Right ventricle myocardium superior (tissue), 1 donor: ENCODE measurements around the gene CA10. TPM values are rescaled to one million over a fixed set of nuclear protein-coding genes. Genes with fewer than 3 reads are reported as not detected.

Source experiments
- ATAC-seq: fragments of 200-7000 bp; cut with Tn5 transposase; one replicate; pipeline ENCODE4 v1.9.1; 2020; ENCODE audit warnings: mild to moderate bottlenecking; ENCODE audit not compliant: poor library complexity
- DNase-seq: peaks from one replicate; pipeline ENCODE4 v3.0.0-alpha.2; 2020
- intact Hi-C: fragments of 100-400 bp; cut with DNase I; formaldehyde crosslinking; loops from one replicate; pipeline ENCODE4 v1.11.2; 2022
- total RNA-seq: library from RNA; stranded (reverse); fragmentation: NEBNext Ultra II Directional; extraction: Animal tissue kit (Norgen Biotek cat#: 25700); gene quantifications from one replicate; pipeline ENCODE4 v1.2.1, GENCODE V29; 2021
- donor health status: DM: no; HTN: yes; CAD: no; lungs with severe emphysema.

Gene CA10
- total RNA-seq, 1 donor from 2014 or later: not detected

- no peak for DNase-seq
- intact Hi-C loops: no loop called here
- ATAC-seq: no peak
These were observed 433.3 kb downstream of the CA10 start for GRCh38 chr17:51725185-51725584.

GRCh38 chr17:51724043-51724580, 434.4 kb downstream of the CA10 start:
- DNase-seq (no peak), ATAC-seq (no peak)
- intact Hi-C loops: no loop called here

DNA sequence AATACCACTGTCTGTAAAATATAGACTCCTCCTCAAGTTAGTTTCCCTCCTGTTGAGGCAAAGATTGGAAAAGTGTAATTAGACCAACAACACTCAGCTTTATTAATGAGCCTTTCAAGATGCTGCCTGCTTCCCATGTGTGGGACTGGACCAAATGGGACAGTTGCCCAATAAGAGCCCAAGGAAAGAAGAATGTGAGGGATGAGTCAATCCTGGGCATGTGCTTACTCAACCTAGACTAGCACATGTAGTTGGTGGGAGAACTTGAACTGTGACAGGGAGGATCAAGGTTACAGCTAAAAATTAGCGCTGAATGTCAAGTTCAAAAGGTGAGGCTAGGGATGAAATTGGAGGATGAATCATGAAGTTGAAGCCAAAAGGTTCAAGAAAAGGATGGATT, 435.5 kb downstream of the CA10 start:
- DNase-seq: no peak
- intact Hi-C loops: no loop called here
- no peak for ATAC-seq

DNA sequence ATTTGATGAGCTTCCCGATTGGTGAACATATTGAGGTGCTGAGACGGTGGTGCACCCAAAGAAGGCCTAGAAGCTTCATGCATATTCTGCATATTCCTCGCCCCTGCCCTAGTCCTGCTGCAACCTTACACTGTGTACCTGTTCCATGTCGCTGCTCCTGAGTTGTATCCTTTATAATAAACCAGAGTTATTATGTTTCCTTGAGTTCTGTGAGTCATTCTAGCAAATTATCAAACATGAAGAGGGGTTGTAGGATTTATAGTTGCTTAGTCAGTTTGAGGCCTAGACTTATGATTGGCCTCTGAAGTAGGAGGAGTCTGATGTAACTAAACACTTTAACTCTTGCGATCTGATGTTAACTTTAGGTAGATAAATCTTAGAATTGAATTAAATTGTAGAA, 436.8 kb downstream of the CA10 start:
- intact Hi-C loops: no loop called here
- DNase-seq: no peak
- no peak for ATAC-seq

DNA sequence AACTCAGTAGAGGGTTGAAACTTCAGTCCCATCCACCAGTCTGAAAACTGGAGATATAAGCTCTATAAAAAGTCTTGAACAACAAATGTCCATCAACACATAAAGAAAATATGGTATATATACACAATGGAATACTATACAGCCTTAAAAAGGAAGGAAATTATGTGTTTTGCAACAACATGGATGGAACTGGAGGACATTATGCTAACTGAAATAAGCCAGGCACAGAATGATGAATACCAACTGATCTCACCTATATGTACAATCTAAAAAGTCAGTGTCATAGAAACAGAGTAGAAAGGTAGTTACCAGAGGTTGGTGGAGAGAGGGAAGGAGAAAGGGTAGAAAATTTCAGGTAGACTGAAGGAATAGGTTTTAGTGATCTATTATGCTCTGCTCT, 438.1 kb downstream of the CA10 start:
- intact Hi-C loops: no loop called here
- no peak for DNase-seq
- no peak for ATAC-seq

DNA sequence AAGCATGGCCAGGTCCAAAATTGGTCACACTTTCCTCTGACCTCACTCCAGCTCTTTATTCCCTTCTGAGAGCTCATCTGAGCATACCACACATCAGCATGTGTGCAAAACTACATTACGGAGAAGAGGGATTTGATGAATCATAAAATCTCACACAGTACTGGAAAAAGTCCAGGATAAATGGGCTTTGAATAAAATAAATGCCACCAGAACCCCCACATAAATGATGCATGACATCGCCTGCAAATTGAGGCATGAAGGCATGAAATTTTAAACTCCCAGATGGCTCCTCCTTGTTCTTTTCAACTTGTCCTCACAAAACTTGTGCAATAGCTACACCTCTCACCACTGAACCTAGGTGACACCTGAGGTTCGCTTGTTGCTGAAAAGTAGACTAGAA, 439.5 kb downstream of the CA10 start:
- intact Hi-C loops: no loop called here
- ATAC-seq (no peak), DNase-seq (no peak)

DNA sequence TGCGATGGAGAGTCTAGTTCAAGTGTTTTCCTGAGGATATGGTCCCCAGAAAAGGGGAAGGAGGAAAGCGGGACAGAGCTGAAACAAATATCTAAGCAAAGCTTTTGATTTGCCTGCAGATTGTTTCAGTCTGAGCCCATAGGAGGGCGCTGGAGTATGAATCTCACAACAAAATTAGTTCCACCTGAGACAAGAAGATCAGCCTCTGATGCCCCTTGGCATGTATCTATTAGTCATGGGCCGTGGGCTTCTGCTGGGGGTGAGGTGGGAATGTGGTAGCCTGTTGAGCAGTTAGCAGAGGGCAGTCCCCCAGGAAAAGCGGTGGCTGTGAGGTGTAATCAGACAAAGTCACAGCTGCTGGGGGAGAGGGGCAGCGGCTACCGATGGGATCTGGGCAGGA, 446.9 kb downstream of the CA10 start:
- no peak for DNase-seq
- intact Hi-C loops: no loop called here
- no peak for ATAC-seq

- intact Hi-C loops: no loop called here
- DNase-seq (no peak), ATAC-seq (peak; percentile 75)
These were observed 447.9 kb downstream of the CA10 start for GRCh38 chr17:51710634-51710979.

- ATAC-seq: peak; percentile 61
- intact Hi-C loops: no loop called here
- DNase-seq: no peak
These were observed 448.6 kb downstream of the CA10 start for GRCh38 chr17:51709694-51710633.

- ATAC-seq (no peak), DNase-seq (no peak)
- intact Hi-C loops: no loop called here
These were observed 451.3 kb downstream of the CA10 start for GRCh38 chr17:51707216-51707615.

DNA sequence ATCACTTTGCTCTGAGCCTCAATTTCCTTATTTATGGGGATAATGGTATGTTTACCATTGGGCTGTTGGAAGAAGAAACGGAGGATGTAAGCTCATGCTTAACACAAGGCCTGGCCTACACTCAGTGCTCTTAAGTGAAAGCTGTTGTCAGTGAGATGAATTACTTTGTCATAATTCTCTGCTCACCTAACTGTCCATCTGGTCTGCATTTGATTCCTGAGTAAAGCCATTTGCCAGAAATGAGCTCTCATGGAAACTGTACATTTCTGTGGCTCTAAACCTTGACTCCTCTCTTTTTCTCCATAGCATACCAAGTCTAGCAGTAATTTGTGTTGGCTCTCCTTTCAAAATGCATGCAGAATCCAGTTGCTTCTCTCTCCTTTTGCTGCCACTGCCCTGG, 452.4 kb downstream of the CA10 start:
- no peak for DNase-seq
- intact Hi-C loops: no loop called here

GRCh38 chr17:51703361-51704341, 454.9 kb downstream of the CA10 start:
- intact Hi-C loops: no loop called here
- peak; percentile 88 for ATAC-seq
- DNase-seq: peak; percentile 74

More for the DNA sequence above, 452.4 kb downstream of the CA10 start:
- ATAC-seq: no peak

GRCh38 chr17:51702963-51703360, 455.6 kb downstream of the CA10 start:
- ATAC-seq (no peak), DNase-seq (no peak)
- intact Hi-C loops: no loop called here

DNA sequence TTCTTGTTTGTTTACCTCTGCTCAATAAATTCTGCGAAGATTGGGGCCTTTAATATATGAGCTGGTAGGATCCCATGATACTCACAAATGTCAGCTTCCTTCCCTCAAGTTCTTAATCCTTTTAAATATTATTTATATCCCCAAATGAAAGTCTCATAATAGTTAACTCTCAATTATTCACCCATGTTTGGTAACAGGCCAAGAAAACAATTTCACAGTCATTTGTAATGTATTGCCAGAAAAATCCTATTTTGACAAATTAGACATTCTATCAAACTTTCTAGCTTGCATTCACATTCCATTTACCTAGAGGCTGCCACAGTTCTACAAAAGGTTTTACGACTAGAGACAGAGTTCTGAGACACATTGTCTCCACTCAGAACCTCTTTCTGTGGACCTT, 457.0 kb downstream of the CA10 start:
- intact Hi-C loops: no loop called here
- DNase-seq (no peak), ATAC-seq (no peak)

DNA sequence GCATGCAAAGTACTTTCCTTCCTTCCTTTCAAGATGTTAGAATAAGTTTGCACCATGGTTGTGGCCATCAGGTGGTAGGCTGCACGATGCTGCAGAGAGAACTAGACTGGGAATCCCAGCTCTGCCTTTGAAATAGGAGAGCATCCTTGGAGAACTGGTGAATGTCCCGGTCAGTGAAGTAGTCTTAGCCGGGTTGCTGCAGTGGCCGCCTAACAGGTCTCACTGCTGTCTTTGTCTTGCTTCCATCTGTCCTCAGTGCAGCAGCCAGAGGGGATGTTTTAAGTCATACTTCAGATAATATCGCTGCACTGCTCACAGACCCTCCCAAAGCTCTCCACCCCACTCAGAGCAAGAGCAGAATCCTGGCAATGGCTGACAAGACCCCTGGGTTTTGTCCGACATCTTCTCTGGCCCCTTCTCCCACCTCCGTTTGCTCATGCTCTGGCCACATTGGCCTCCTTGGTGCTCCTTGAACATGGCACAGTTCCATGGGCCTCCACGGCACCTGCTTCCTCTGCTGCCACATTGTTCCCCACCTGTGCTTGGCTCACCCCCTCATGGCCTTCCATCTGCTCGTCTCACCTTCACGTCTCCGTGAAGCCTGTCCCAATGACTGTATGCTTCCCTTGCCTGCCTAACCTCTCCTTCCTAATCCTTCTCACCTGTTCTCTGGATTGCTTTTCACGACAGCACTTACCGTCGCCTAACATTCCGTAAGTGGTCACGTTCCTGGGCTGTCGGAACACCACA, 458.3 kb downstream of the CA10 start:
- intact Hi-C loops: no loop called here
- DNase-seq (no peak), ATAC-seq (no peak)

GRCh38 chr17:51699303-51699702, 459.2 kb downstream of the CA10 start:
- no peak for ATAC-seq
- intact Hi-C loops: no loop called here
- DNase-seq: no peak

- DNase-seq (no peak), ATAC-seq (no peak)
- intact Hi-C loops: no loop called here
These were observed 465.6 kb downstream of the CA10 start for GRCh38 chr17:51692917-51693316.

- no peak for DNase-seq
- no peak for ATAC-seq
- intact Hi-C loops: no loop called here
These were observed 470.6 kb downstream of the CA10 start for GRCh38 chr17:51687887-51688286.
